Measurements from ENCODE around the gene GJD3.

- no peak for TF ChIP-seq CTCF (IDR thresholded peaks at IDR 0.05)
- no peak for TF ChIP-seq POLR2A (IDR thresholded peaks at IDR 0.05)
- TF ChIP-seq POLR2AphosphoS5 (IDR thresholded peaks at IDR 0.05) = no peak
- no peak for TF ChIP-seq EP300 (IDR thresholded peaks at IDR 0.05)
These were observed 30.6 kb downstream of the GJD3 start for GRCh38 chr17:40333781-40334448.

All from gastroesophageal sphincter (tissue), 3 donors.